ENCODE measurements around the gene LENG8.
"Not testable (repeated sequence)": the region's sequence is repeated elsewhere in the genome, so short reads cannot be mapped to it uniquely, and the experiment has no call there.

The LENG8 gene

GRCh38 chr19:54502518-54503048 lies 53.6 kb downstream of the LENG8 start, which contains the start of gene LAIR2:
Gene LAIR2, plus strand, starts transcription at chr19:54502831. Its CDS starts 88 bp downstream, at chr19:54502919.
- Histone ChIP-seq H3K4me3 (ENCODE audit: low read length) (no peak within 1 kb of the TSS), H3K27ac (ENCODE audit: low read length) (no peak within 1 kb of the TSS), H3K4me1 (ENCODE audit: control insufficient read depth, low read depth, low read length) (no peaks in the 10 kb centered on the region)

GRCh38 chr19:54505542-54505941 lies 56.5 kb downstream of the LENG8 start:
- not testable (repeated sequence) for H3K9ac ChIP-seq (ENCODE audit: low read length); H3K27ac ChIP-seq (ENCODE audit: low read length); H3K36me3 ChIP-seq (ENCODE audit: control insufficient read depth, low read depth, low read length); H3K4me3 ChIP-seq (ENCODE audit: low read length); H3K4me1 ChIP-seq (ENCODE audit: control insufficient read depth, low read depth, low read length); H3K27me3 ChIP-seq (ENCODE audit: control insufficient read depth, insufficient read depth, low read length)
- peaks cover 19% of the 10 kb centered on the region for H3K9me3 ChIP-seq (ENCODE audit: control insufficient read depth, low read depth, low read length)

More at GRCh38 chr19:54502518-54503048, 53.6 kb downstream of the LENG8 start, which contains the start of gene LAIR2:
- peaks cover 25% of the 10 kb centered on the region for H3K9me3 ChIP-seq (ENCODE audit: control insufficient read depth, low read depth, low read length)
- H3K36me3 ChIP-seq (ENCODE audit: control insufficient read depth, low read depth, low read length): no peaks in the 10 kb centered on the region
- H3K27me3 ChIP-seq (ENCODE audit: control insufficient read depth, insufficient read depth, low read length): no peaks in the 10 kb centered on the region
- H3K9ac ChIP-seq (ENCODE audit: low read length): no peak within 1 kb of the TSS

- Histone ChIP-seq H3K9me3 (ENCODE audit: control insufficient read depth, low read depth, low read length) (peaks cover 14% of the 10 kb centered on the region), H3K9ac (ENCODE audit: low read length) (no peak overlapping the region), H3K27ac (ENCODE audit: low read length) (no peak overlapping the region), H3K4me3 (ENCODE audit: low read length) (no peak overlapping the region), H3K27me3 (ENCODE audit: control insufficient read depth, insufficient read depth, low read length) (no peaks in the 10 kb centered on the region), H3K36me3 (ENCODE audit: control insufficient read depth, low read depth, low read length) (no peaks in the 10 kb centered on the region), H3K4me1 (ENCODE audit: control insufficient read depth, low read depth, low read length) (no peaks in the 10 kb centered on the region)
Observed at GRCh38 chr19:54506079-54506478, 57.1 kb downstream of the LENG8 start.

GRCh38 chr19:54507038-54507717 lies 58.2 kb downstream of the LENG8 start:
- H3K36me3 ChIP-seq (ENCODE audit: control insufficient read depth, low read depth, low read length); H3K9me3 ChIP-seq (ENCODE audit: control insufficient read depth, low read depth, low read length); H3K4me1 ChIP-seq (ENCODE audit: control insufficient read depth, low read depth, low read length); H3K27me3 ChIP-seq (ENCODE audit: control insufficient read depth, insufficient read depth, low read length); H3K9ac ChIP-seq (ENCODE audit: low read length); H3K27ac ChIP-seq (ENCODE audit: low read length); H3K4me3 ChIP-seq (ENCODE audit: low read length): not testable (repeated sequence)

- peaks cover 8% of the 10 kb centered on the region for H3K9me3 ChIP-seq (ENCODE audit: control insufficient read depth, low read depth, low read length)
- H3K36me3 ChIP-seq (ENCODE audit: control insufficient read depth, low read depth, low read length): no peaks in the 10 kb centered on the region
- H3K9ac ChIP-seq (ENCODE audit: low read length): no peak overlapping the region
- H3K4me1 ChIP-seq (ENCODE audit: control insufficient read depth, low read depth, low read length): no peaks in the 10 kb centered on the region
- H3K27me3 ChIP-seq (ENCODE audit: control insufficient read depth, insufficient read depth, low read length): no peaks in the 10 kb centered on the region
- H3K4me3 ChIP-seq (ENCODE audit: low read length): no peak overlapping the region
- H3K27ac ChIP-seq (ENCODE audit: low read length): no peak overlapping the region
Observed at GRCh38 chr19:54507824-54508223, 58.8 kb downstream of the LENG8 start.

GRCh38 chr19:54508487-54508886 lies 59.5 kb downstream of the LENG8 start:
- H3K9me3 ChIP-seq (ENCODE audit: control insufficient read depth, low read depth, low read length): peaks cover 14% of the 10 kb centered on the region
- not testable (repeated sequence) for H3K27ac ChIP-seq (ENCODE audit: low read length); H3K9ac ChIP-seq (ENCODE audit: low read length); H3K27me3 ChIP-seq (ENCODE audit: control insufficient read depth, insufficient read depth, low read length); H3K4me3 ChIP-seq (ENCODE audit: low read length); H3K36me3 ChIP-seq (ENCODE audit: control insufficient read depth, low read depth, low read length); H3K4me1 ChIP-seq (ENCODE audit: control insufficient read depth, low read depth, low read length)

- H3K9me3 ChIP-seq (ENCODE audit: control insufficient read depth, low read depth, low read length): peaks cover 20% of the 10 kb centered on the region
- H3K36me3 ChIP-seq (ENCODE audit: control insufficient read depth, low read depth, low read length); H3K27ac ChIP-seq (ENCODE audit: low read length); H3K4me1 ChIP-seq (ENCODE audit: control insufficient read depth, low read depth, low read length); H3K9ac ChIP-seq (ENCODE audit: low read length); H3K4me3 ChIP-seq (ENCODE audit: low read length); H3K27me3 ChIP-seq (ENCODE audit: control insufficient read depth, insufficient read depth, low read length): not testable (repeated sequence)
Observed at GRCh38 chr19:54509200-54509940, 60.4 kb downstream of the LENG8 start.
